Measurements from ENCODE around the gene CD164L2.

The CD164L2 gene

DNA sequence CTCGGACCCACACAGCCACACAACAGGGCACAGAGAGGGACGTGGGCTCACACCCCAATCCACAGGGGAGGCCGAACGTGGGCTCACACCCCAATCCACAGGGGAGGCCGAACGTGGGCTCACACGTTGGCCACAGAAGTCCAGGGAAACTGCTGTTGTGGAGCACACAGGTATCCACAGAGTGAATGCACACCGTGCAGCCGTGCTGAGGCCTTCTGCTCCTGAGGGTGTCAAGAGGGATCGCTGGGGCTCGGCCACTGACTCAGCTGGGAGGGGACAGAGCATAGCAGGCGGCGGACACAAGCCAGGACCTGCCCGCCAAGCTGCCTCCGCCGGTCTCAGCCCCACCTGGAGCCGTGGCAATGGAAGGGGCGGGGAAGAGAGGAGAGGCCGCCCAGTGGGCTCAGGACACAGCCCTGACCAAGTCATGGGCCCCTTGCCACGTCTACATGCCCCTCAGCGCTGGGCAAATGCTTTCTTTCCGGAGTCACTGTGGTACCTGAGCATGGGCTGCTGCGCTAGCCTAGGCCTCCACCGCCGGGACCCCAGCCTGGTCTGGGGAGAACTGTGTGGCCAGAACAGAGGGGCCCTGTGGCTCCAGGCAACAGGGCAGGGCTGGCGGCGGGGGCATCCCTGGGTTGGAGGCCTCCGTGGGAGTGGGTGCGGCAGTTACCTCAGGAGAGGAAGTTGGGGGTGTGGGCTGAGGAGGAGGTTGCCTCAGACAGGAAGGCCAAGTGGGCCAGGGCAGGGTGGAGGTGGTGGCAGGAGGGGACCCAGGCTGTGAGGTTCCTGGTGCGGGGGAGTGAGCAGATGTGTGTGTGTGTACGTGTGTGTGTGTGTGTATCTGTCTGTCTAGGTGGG lies 40.1 kb downstream of the CD164L2 start:
- peak; percentile 57 to 62 for ATAC-seq

DNA sequence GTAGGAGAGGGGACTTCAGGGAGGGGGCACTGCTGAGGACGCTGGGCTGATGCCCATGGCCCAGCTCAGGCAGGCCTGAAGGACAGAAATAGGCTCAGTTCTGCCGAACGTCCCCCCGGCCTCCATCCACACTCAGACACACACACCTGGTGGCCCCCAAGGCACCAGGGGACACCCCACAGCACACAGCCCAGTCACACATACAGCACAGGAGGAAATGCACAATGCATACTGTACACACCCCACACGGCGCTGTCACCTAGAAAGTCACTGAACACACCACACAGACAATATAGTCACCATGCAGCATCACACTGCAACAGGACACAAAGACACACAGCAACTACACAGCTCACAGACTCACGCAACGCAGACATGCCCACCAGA lies 40.7 kb downstream of the CD164L2 start:
- peak; percentile 74 to 75 for ATAC-seq

DNA sequence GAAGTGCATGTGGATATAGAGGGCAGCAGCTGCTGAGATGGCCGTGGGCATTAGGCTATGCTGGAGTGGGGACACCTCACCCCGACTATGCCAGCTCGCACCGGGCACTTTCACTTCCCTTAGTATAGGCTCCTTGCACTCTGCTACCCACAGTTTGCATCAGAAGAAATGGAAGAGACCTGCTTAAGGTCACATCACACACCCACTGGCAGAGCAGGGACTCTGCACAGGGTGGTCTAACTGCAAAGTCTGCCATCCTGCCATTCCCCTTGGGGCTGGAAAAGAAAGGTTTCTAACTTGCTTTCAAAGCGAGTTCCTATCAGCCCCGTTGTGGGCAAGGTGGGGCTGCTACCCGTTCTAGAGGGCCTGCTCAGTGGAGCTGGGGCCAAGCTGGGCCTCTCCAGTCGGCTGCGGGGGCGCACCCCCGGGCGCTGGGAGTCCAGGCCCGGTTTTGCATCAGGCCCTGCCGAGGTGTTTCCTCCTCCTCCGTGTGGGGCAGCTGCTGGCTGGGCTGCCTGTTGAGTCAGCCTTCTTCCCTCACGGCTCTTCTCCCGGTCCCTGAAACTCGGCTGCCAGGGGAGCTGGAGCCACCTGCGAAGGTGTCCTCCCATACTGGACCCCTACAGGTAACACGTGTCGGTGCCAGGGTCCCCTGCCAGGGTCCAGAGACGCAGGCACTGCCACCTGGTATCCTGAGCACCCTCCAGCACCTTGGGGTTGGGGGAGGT lies 41.4 kb downstream of the CD164L2 start, which contains the start of gene SYTL1:
Gene SYTL1, plus strand, starts transcription at position 498 of the 728 bp plus-strand sequence. CDS start 3,313 bp downstream, outside the sequence.
- ATAC-seq = peak; percentile 63 to 70

DNA sequence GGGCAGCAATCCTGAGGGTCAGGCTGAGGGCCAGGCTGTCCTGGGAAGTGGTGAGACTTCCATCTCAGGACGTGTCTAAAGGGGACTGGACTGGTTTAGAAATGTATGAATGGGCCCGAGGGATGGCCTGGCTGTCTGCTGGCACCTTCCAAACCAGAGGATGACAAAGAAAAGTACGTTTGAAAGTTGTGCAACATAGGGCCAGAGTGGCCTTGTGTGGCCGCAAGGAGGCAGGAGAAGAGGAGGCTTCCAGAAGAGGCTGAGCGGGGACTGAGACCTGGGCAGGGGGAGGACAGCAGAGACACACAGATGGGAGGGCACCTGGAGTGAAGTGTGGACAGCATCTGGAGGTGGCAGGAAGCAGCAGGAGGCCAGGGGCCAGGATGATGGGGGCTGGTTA lies 43.9 kb downstream of the CD164L2 start:
- ATAC-seq = no peak

DNA sequence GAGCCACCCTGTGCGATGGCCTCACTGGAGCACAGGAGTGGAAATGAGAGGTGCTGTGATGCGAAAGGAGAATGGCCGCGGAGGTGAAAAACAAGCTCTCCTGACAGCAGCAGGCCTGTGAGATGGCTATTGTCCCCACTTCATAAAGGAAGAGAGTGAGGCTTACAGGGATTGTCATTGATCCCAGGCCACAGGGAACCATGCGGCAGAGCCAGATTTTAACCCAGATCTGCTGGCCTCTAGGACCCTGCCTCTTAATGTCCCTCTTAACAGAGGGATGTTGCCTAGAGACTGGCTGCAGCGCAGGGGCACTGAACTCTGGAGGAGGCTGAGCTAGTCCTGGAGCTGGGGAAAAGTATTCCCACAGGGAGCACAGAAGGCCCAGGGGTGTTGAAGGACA lies 44.4 kb downstream of the CD164L2 start:
- ATAC-seq = no peak

DNA sequence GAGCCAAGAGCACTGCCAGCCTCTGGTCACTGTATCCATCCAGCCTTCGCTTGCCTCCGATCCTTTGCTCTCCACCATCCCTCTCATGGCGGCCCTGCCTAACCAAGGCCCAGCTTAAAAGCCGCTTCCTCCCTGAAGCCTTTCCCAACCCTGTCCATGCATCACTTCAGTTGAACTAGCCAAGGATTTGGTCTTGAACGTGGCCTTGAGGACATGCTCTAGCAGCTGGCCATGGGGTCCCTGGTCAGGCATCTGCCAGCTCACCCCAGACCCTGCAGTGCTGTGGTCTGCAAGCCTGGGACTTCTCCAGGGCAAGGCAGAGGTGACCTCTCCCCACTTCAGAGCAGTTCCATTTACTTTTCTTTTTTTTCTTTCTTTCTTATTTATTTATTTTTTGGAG lies 46.4 kb downstream of the CD164L2 start:
- ATAC-seq = no peak

DNA sequence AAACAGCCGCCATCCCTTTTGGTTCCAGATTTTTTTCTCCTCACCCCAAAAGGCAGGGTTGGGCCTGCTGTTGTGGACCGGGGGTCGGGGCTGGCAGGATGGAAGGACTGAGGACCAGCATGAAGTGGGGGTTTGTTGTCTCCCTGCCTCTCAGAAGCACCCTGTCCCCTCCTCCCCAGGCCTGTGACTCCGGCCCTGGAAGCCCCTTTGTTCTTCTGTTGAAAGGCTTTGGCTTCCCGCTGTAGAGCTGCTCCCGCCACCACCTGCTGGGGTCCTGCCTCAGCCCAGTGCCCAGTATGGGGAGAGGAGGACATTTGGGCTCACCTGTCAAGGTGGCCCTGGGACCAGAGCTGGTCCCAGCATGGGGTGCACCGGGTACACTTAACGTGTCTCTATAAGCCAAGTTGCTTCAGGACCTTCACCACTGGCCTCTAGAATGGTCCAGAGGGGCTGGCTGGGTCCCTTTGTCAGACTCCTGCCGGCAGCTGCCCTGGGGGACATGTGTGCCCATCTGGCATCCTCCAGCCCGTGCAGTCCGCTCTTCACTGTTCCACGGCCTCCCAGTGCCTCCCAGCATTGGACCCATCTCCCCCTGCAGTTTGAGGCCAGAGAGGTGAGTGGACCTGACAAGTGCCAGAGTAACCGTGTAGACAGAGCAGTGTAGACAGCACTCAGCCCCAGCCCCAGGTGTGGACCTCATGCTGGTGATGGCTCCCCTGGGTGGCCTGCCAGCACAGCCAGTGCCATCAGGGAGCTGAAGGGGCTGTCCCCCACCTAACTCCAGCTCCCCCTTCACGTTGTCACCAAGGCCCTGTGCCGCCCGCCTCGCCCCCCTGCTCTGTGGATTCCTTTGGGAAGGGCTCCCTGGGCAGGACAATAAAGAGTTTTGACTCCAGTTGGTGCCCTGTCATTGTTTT lies 47.4 kb downstream of the CD164L2 start:
- no peak for ATAC-seq

DNA sequence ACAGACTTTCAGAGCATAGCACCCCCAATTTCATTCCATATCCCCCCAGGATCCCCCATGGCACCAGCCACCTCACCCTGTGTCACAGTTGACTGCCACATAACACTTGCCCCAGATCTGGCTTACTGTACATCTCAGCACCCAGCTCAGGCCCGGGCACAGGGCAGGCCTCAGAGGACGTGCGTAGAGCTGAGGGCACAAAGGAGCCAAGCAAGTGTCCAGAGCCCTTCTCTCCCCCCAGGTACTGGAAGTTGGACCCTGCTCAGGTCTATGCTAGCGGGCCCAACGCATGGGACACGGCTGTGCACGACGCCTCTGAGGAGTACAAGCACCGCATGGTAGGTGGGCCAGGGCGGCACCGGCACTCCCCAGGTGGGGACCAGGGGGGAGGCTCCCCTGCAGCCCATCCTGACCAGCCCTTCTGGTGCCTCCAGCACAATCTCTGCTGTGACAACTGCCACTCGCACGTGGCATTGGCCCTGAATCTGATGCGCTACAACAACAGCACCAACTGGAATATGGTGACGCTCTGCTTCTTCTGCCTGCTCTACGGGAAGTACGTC lies 49.3 kb downstream of the CD164L2 start:
- no peak for ATAC-seq

DNA sequence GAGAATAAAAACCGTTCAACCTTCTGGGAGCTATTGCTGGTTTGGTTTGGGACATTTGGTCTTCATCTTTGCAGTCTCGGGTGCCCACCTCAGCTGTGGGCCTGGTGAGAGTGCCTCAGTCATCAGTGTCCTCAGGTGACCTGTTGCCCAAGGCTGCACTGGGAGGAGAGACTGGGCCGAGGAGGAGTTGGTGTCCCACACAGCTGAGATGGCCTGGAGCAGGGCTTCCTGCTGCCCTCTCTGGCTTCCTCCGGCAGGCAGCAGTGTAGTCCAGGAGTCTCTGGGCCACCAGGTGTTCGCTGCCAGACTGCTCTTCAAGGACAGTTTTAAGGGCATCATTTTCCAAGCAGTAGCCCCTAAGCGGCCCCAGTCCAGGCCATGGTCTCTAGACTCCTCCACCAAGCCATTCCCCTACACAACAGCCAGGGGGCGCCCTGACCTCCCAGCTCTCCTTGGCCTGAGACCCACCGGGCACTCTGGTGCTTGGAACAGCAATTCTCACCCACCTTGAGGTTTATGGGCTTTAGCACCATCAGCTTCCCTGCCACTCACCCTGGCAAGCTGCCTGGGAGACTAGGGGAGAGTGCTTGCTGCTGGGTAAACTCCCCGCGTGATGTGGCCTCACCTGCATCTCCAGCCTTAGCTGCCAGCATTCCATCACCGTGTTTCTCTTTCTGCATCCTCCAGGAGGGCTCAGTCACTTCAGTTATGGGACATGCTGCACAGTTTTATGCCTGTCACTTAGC lies 50.4 kb downstream of the CD164L2 start:
- peak; percentile 64 to 76 for ATAC-seq

DNA sequence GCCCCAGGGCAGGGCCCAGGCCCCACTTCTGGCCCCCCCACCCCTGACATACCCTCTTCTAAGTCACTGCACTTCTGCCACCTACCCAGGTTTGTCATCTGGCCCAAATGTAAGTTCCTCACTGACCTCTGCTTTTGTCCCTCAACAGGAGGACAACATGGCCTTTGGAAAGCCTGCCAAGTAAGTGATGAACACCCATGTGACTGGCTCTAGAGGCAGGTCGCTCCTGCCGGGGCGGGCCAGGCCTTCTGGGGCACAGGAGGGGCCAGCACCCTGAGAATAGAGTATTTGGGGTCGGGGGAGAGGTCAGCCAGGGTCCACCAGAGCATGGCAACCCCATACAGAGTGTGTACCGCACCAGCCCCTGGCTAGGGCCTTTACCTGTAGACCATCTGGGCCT lies 51.2 kb downstream of the CD164L2 start:
- ATAC-seq = no peak

DNA sequence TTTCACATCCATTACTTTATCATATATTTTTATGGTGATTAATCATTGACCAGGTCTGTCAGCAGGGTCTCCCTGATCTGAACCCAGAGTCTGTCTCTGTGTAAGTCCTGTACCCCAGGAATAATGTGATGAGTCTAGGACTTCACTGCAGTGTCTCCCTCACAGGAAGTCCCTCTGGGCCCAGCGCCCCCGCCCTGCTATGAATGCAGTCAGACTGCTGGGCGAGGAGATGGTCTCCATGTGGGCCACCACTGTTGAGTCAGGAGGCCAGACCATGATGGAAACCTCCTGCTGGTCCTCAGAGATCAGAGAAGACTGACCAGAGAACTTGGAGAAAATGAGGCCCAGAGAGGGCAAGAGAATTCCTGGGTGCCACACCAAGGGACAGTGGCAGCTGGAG lies 51.7 kb downstream of the CD164L2 start:
- ATAC-seq = no peak

DNA sequence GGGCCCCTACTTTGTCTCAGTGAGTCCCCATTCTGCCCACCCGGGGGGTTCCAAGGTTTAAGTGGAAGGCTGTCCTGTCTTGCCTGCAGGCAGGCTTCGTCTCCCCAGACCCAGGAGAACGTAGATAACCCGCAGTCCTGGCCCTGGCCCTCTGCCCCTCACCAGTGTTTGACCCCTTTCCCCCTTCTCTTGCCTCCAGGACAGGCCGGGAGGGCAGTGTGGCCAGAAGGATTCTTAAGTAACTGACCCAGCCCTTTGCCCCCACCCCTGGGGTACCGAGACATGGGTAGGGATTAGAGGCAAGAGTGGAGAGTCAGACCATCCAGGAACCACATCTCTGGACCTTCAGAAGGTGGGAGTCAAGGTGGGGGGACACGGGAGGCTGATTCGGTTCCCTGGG lies 52.3 kb downstream of the CD164L2 start:
- no peak for ATAC-seq
